Thymus (tissue), 11 donors: ENCODE data around the gene COL4A1. TPM values are rescaled to one million over a fixed set of nuclear protein-coding genes. Genes with fewer than 3 reads are reported as not detected.

Experiments
- DNase-seq, 9 donors: peaks; one replicate each; pipeline ENCODE4 v3.0.0-alpha.2; 2013; ENCODE audit warnings: low spot score in 9 of 9, low read depth in 6 of 9, missing footprints in 1 of 9
- H3K27ac ChIP-seq, 2 donors: one replicate each; pipeline ENCODE4 v1.5.1; 2013; ENCODE audit warnings: control low read depth in 1 of 2, low read depth in 1 of 2, low read length in 1 of 2, mild to moderate bottlenecking in 1 of 2, moderate library complexity in 1 of 2
- H3K27me3 ChIP-seq, 2 donors: one replicate each; pipeline ENCODE4 v1.5.1; 2013; ENCODE audit warnings: low read length in 1 of 2; ENCODE audit not compliant: control insufficient read depth in 2 of 2, insufficient read depth in 1 of 2
- H3K36me3 ChIP-seq, 2 donors: one replicate each; pipeline ENCODE4 v1.5.1; 2013; ENCODE audit warnings: low read length in 1 of 2, mild to moderate bottlenecking in 1 of 2, moderate library complexity in 1 of 2; ENCODE audit not compliant: control insufficient read depth in 2 of 2, insufficient read depth in 2 of 2
- H3K4me1 ChIP-seq, 2 donors: one replicate each; pipeline ENCODE4 v1.5.1; 2013; ENCODE audit warnings: low read length in 2 of 2; ENCODE audit not compliant: control insufficient read depth in 2 of 2, insufficient read depth in 2 of 2
- H3K4me3 ChIP-seq, 2 donors: one replicate each; pipeline ENCODE4 v1.5.1; 2013; ENCODE audit warnings: low read length in 2 of 2, control low read depth in 1 of 2, mild to moderate bottlenecking in 1 of 2
- H3K9me3 ChIP-seq, 2 donors: one replicate each; pipeline ENCODE4 v1.5.1; 2013; ENCODE audit warnings: low read length in 1 of 2, mild to moderate bottlenecking in 1 of 2; ENCODE audit not compliant: control insufficient read depth in 2 of 2, insufficient read depth in 1 of 2
- WGBS: extraction: QIAGEN DNeasy Blood & Tissue Kit; methylation state at CpG from one replicate; pipeline ENCODE4 v1.1.7; 2013; 5-methylcytosine and 5-hydroxymethylcytosine counted together
- polyA plus RNA-seq: library from polyadenylated mRNA; stranded (reverse); fragments of 200-250 nt; gene quantifications from one replicate; pipeline ENCODE4 v1.2.3, GENCODE V29; 2013
- total RNA-seq: library from RNA; stranded (reverse); fragments of 120-200 nt; gene quantifications from one replicate; pipeline ENCODE4 v1.2.4, GENCODE V29; 2013
- donor health status: healthy.

COL4A1 gene
- total and polyA plus RNA-seq, 2 donors: 63.0 to 95.2 TPM

DNA sequence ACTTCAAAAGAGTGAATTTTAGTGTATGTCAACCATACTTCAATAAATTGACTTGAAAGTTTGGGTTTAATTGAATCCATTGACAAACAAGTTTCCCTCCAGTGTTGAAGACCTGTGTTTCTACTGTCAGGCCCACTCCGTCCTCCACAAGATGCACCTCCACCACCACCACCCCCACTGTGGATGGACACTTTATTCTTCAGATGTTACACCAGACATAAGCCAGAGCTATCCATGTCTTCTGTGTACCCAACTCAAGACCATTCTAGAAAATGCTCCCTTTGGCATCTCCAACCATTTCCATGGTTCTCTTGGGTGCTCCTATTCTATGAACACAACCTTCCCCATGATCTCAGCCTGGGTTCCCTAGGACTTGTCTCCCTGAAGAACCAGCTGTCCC, 207.0 kb downstream of the COL4A1 start:
- Histone ChIP-seq H3K4me1 (no peaks in the 10 kb centered on the region), H3K4me3 (no peak overlapping the region), H3K27ac (no peak overlapping the region), H3K27me3 (no peaks in the 10 kb centered on the region), H3K36me3 (no peaks in the 10 kb centered on the region), H3K9me3 (peaks cover 0 to 6% of the 10 kb centered on the region in 2 donors)
- WGBS: 94% methylated on average over 1 of the region's 1 CpG
- no peak for DNase-seq

Other genes with a start within 250 kb of the COL4A1 start
- gene COL4A2, start 127 bp upstream of the COL4A1 start, total RNA-seq: 47.2 TPM
- 63.1 TPM for gene COL4A2, start 127 bp upstream of the COL4A1 start, polyA plus RNA-seq